Left lung (tissue), 10 donors: ENCODE results near the gene IFNE. TPM values are rescaled to one million over a fixed set of nuclear protein-coding genes. Genes with fewer than 3 reads are reported as not detected.

Source experiments
- ATAC-seq: fragments of 200-7000 bp; cut with Tn5 transposase; one replicate; pipeline ENCODE4 v1.9.1; 2020; ENCODE audit warnings: moderate library complexity
- DNase-seq, 4 donors: peaks; one replicate each; pipeline ENCODE4 v3.0.0-alpha.2; 2013 to 2020
- H3K27ac ChIP-seq, 2 donors: fragments of 200-600 bp; sonication (generic) in 1 of 2; one replicate each; pipeline versions ENCODE4 v1.5.0 to v1.8.0; 2020 to 2021
- H3K27me3 ChIP-seq, 2 donors: fragments of 200-600 bp; sonication (generic) in 1 of 2; one replicate each; pipeline versions ENCODE4 v1.5.0 to v1.8.0; 2020 to 2021
- H3K36me3 ChIP-seq, 2 donors: fragments of 200-600 bp; sonication (generic) in 1 of 2; one replicate each; pipeline versions ENCODE4 v1.5.0 to v1.8.0; 2020 to 2021
- H3K4me1 ChIP-seq, 2 donors: fragments of 200-600 bp; one replicate each; pipeline ENCODE4 v1.8.0; 2021
- H3K4me3 ChIP-seq, 2 donors: fragments of 200-600 bp; sonication (generic) in 1 of 2; one replicate each; pipeline versions ENCODE4 v1.5.0 to v1.8.0; 2020 to 2021; ENCODE audit warnings: mild to moderate bottlenecking in 1 of 2
- H3K9me3 ChIP-seq, 2 donors: fragments of 200-600 bp; sonication (generic) in 1 of 2; one replicate each; pipeline versions ENCODE4 v1.5.0 to v1.8.0; 2020 to 2021
- CTCF ChIP-seq, 2 donors: fragments of 200-600 bp; sonication (generic) in 1 of 2; IDR thresholded peaks; one replicate each; pipeline versions ENCODE4 v1.5.0 to v1.8.0; 2021; ENCODE audit warnings: antibody characterized with exemption in 2 of 2
- intact Hi-C, 2 donors: fragments of 100-400 bp; cut with DNase I; formaldehyde crosslinking; loops; one replicate each; pipeline versions ENCODE4 v1.11.2 to v1.14.2; 2022
- polyA plus RNA-seq, 6 donors: library from polyadenylated mRNA; unstranded; fragments of 120-200 nt; gene quantifications; one replicate each; pipeline ENCODE4 v1.2.1, GENCODE V29; 2013; ENCODE audit not compliant: insufficient read length in 6 of 6
- total RNA-seq, 2 donors: library from RNA; stranded (reverse); fragmentation: NEBNext Ultra II Directional; extraction: Animal tissue kit (Norgen Biotek cat#: 25700); gene quantifications; one replicate each; pipeline ENCODE4 v1.2.1, GENCODE V29; 2021
- donor health status: DM: no; HTN: yes; CAD: no.
- donor health status: DM: no; HTN: no; CAD: no.

Gene IFNE
- total and polyA plus RNA-seq, 8 donors: 0.10 to 0.58 (median 0.20) TPM; not detected in 2

GRCh38 chr9:21465138-21465537 lies 17.0 kb downstream of the IFNE start:
- Histone ChIP-seq H3K4me1 (no peaks in the 10 kb centered on the region), H3K27me3 (no peaks in the 10 kb centered on the region), H3K4me3 (no peak overlapping the region), H3K9me3 (peaks cover 0 to 4% of the 10 kb centered on the region in 2 donors), H3K27ac (no peak overlapping the region), H3K36me3 (no peaks in the 10 kb centered on the region)
- ATAC-seq (no peak), DNase-seq (no peak)
- no peak for TF ChIP-seq CTCF (IDR thresholded peaks at IDR 0.05)
- intact Hi-C loops: loop anchor here in 1 of 2 donors (10.0 kb wide), 1 partner anchor 320 kb away; no protein-coding TSS in a partner anchor

- DNase-seq (no peak), ATAC-seq (no peak)
- Histone ChIP-seq H3K9me3 (peaks cover 0 to 4% of the 10 kb centered on the region in 2 donors), H3K4me3 (no peak overlapping the region), H3K27ac (no peak overlapping the region), H3K27me3 (no peaks in the 10 kb centered on the region), H3K36me3 (no peaks in the 10 kb centered on the region), H3K4me1 (no peaks in the 10 kb centered on the region)
- intact Hi-C loops: loop anchor here in 1 of 2 donors (10.0 kb wide), 1 partner anchor 323 kb away; no protein-coding TSS in a partner anchor
- TF ChIP-seq CTCF (IDR thresholded peaks at IDR 0.05): no peak
These were observed 20.7 kb downstream of the IFNE start for GRCh38 chr9:21461377-21461776.

- Histone ChIP-seq H3K4me3 (no peak overlapping the region), H3K9me3 (no peaks in the 10 kb centered on the region), H3K27me3 (no peaks in the 10 kb centered on the region), H3K4me1 (no peaks in the 10 kb centered on the region), H3K27ac (no peak overlapping the region), H3K36me3 (no peaks in the 10 kb centered on the region)
- intact Hi-C loops: no loop called here
- DNase-seq (peak in 1 of 4 donors; percentile 7), ATAC-seq (peak; percentile 68)
- TF ChIP-seq CTCF (IDR thresholded peaks at IDR 0.05): peak; percentile 34 to 38
These were observed 26.8 kb downstream of the IFNE start for GRCh38 chr9:21455320-21455719.

- intact Hi-C loops: no loop called here
- peaks cover 0 to under 1% of the 10 kb centered on the region in 2 donors for H3K27me3 ChIP-seq
- no peak for TF ChIP-seq CTCF (IDR thresholded peaks at IDR 0.05)
These were observed 28.0 kb downstream of the IFNE start for GRCh38 chr9:21454149-21454548.

GRCh38 chr9:21452681-21453080 lies 29.4 kb downstream of the IFNE start:
- Histone ChIP-seq H3K27ac (no peak overlapping the region), H3K36me3 (no peaks in the 10 kb centered on the region), H3K9me3 (no peaks in the 10 kb centered on the region), H3K4me1 (no peaks in the 10 kb centered on the region), H3K27me3 (peaks cover 4 to 7% of the 10 kb centered on the region in 2 donors), H3K4me3 (no peak overlapping the region)
- DNase-seq (no peak), ATAC-seq (no peak)
- no peak for TF ChIP-seq CTCF (IDR thresholded peaks at IDR 0.05)
- intact Hi-C loops: no loop called here

More at GRCh38 chr9:21454149-21454548, 28.0 kb downstream of the IFNE start:
- ATAC-seq (no peak), DNase-seq (no peak)
- H3K4me1 ChIP-seq: no peaks in the 10 kb centered on the region
- no peak overlapping the region for H3K4me3 ChIP-seq
- H3K9me3 ChIP-seq: no peaks in the 10 kb centered on the region
- H3K27ac ChIP-seq: no peak overlapping the region
- H3K36me3 ChIP-seq: no peaks in the 10 kb centered on the region
